Stomach (tissue), 9 donors: ENCODE results near the gene PCLAF. TPM values are rescaled to one million over a fixed set of nuclear protein-coding genes. Genes with fewer than 3 reads are reported as not detected.

Experiments
- DNase-seq, 2 donors: peaks; one replicate each; pipeline versions ENCODE4 v3.0.0 to v3.0.0-alpha.2; 2013 to 2019
- H3K27ac ChIP-seq, 5 donors: fragments of 200-600 bp in 4 of 5; sonication (generic) in 4 of 5; one replicate each; pipeline ENCODE4 v1.5.1; 2013 to 2019; ENCODE audit warnings: mild to moderate bottlenecking in 1 of 5, moderate library complexity in 1 of 5
- H3K27me3 ChIP-seq, 3 donors: fragments of 200-600 bp; sonication (generic); one replicate each; pipeline ENCODE4 v1.5.1; 2017 to 2019; ENCODE audit warnings: mixed run types in 1 of 3
- H3K36me3 ChIP-seq, 4 donors: fragments of 200-600 bp; sonication (generic); 1 replicate in 3 of 4; 2 replicates in 1 of 4; pipeline ENCODE4 v1.5.1; 2016 to 2019
- H3K4me1 ChIP-seq, 4 donors: fragments of 200-600 bp; sonication (generic); one replicate each; pipeline ENCODE4 v1.5.1; 2016 to 2019
- H3K4me3 ChIP-seq, 4 donors: fragments of 200-600 bp; sonication (generic) in 3 of 4; one replicate each; pipeline ENCODE4 v1.5.1; 2016 to 2019; ENCODE audit warnings: mild to moderate bottlenecking in 1 of 4
- H3K9me3 ChIP-seq, 4 donors: fragments of 200-600 bp; sonication (generic); one replicate each; pipeline ENCODE4 v1.5.1; 2016 to 2019
- CTCF ChIP-seq, 7 experiments: fragments of 450-650 bp in 4 of 7; fragments of 200-600 bp in 3 of 7; sonication (generic) in 3 of 7; IDR thresholded peaks; one replicate each; pipeline ENCODE4 v1.5.1; 2016 to 2019; ENCODE audit warnings: antibody characterized with exemption in 7 of 7, control low read depth in 2 of 7, mild to moderate bottlenecking in 1 of 7
- EP300 ChIP-seq: sonication (generic); formaldehyde crosslinking; IDR thresholded peaks from one replicate; pipeline ENCODE4 v1.6.1; 2017; ENCODE audit warnings: antibody characterized with exemption
- POLR2A ChIP-seq, 4 donors: fragments of 450-650 bp; IDR thresholded peaks; one replicate each; pipeline ENCODE4 v1.6.1; 2016; ENCODE audit warnings: antibody characterized with exemption in 4 of 4, control low read depth in 2 of 4, mild to moderate bottlenecking in 1 of 4, moderate library complexity in 1 of 4
- POLR2AphosphoS5 ChIP-seq, 3 donors: sonication (generic); formaldehyde crosslinking; IDR thresholded peaks; one replicate each; pipeline ENCODE4 v1.6.1; 2016; ENCODE audit warnings: antibody characterized with exemption in 3 of 3
- WGBS, 5 donors: extraction: QIAGEN DNeasy Blood & Tissue Kit in 3 of 5; methylation state at CpG; one replicate each; pipeline versions ENCODE4 v1.1.5 to v1.1.7; 2013 to 2018; 5-methylcytosine and 5-hydroxymethylcytosine counted together
- intact Hi-C: fragments of 100-400 bp; cut with DNase I; formaldehyde crosslinking; loops from one replicate; pipeline ENCODE4 v1.15.1; 2023; ENCODE audit warnings: low total_unique reads
- polyA plus RNA-seq, 3 donors: library from polyadenylated mRNA; stranded (reverse); fragments of 200-250 nt; gene quantifications; one replicate each; pipeline ENCODE4 v1.2.3, GENCODE V29; 2013
- total RNA-seq, 5 donors: library from RNA; depleted of rRNA; stranded (reverse); fragments of >200 nt; gene quantifications; one replicate each; pipeline versions ENCODE4 v1.1.0 to v1.2.3, GENCODE V29; 2014 to 2016
- donor health status: healthy with polysubstance abuse.
- donor health status: Bipolar disorder and iron deficiency.
- donor health status: healthy.

Gene PCLAF
- total and polyA plus RNA-seq, 8 donors = 1.3 to 32.5 (median 18.6) TPM; not detected in 3

- Histone ChIP-seq H3K4me1 (peaks cover 0 to 29% (median 7%) of the 10 kb centered on the region in 4 donors), H3K36me3 (peaks cover 7 to 36% (median 20%) of the 10 kb centered on the region in 4 donors), H3K27me3 (no peaks in the 10 kb centered on the region), H3K4me3 (no peak overlapping the region), H3K9me3 (no peaks in the 10 kb centered on the region), H3K27ac (no peak overlapping the region)
- TF ChIP-seq CTCF (IDR thresholded peaks at IDR 0.05) (no peak), EP300 (no peak), POLR2A (IDR thresholded peaks at IDR 0.05) (no peak), POLR2AphosphoS5 (IDR thresholded peaks at IDR 0.05) (no peak)
- intact Hi-C loops = no loop called here
- no peak for DNase-seq
Observed at GRCh38 chr15:64344651-64345294, 36.5 kb downstream of the PCLAF start.

- Histone ChIP-seq H3K27ac (no peak overlapping the region), H3K4me3 (no peak overlapping the region), H3K4me1 (peaks cover 0 to 29% (median 7%) of the 10 kb centered on the region in 4 donors), H3K36me3 (peaks cover 7 to 36% (median 20%) of the 10 kb centered on the region in 4 donors), H3K27me3 (no peaks in the 10 kb centered on the region), H3K9me3 (no peaks in the 10 kb centered on the region)
- DNase-seq = no peak
- TF ChIP-seq POLR2AphosphoS5 (IDR thresholded peaks at IDR 0.05) (no peak), POLR2A (IDR thresholded peaks at IDR 0.05) (no peak), CTCF (IDR thresholded peaks at IDR 0.05) (no peak), EP300 (no peak)
- WGBS, 5 donors = 84 to 95% (median 91%) methylated on average over 2 of the region's 2 CpGs
- intact Hi-C loops = no loop called here
Observed at GRCh38 chr15:64343841-64344240, 37.4 kb downstream of the PCLAF start.

- Histone ChIP-seq H3K36me3 (peaks cover 7 to 30% (median 20%) of the 10 kb centered on the region in 4 donors), H3K27ac (no peak overlapping the region), H3K27me3 (no peaks in the 10 kb centered on the region), H3K9me3 (no peaks in the 10 kb centered on the region), H3K4me3 (no peak overlapping the region), H3K4me1 (peaks cover 0 to 26% (median 7%) of the 10 kb centered on the region in 4 donors)
- TF ChIP-seq POLR2AphosphoS5 (IDR thresholded peaks at IDR 0.05) (no peak), CTCF (IDR thresholded peaks at IDR 0.05) (no peak), EP300 (no peak), POLR2A (IDR thresholded peaks at IDR 0.05) (no peak)
- intact Hi-C loops = no loop called here
- DNase-seq = no peak
Observed at GRCh38 chr15:64343222-64343621, 38.0 kb downstream of the PCLAF start.

GRCh38 chr15:64341961-64342360, 39.3 kb downstream of the PCLAF start:
- WGBS, 5 donors = 77 to 93% (median 91%) methylated on average over 4 of the region's 4 CpGs
- Histone ChIP-seq H3K4me3 (no peak overlapping the region), H3K27ac (no peak overlapping the region), H3K36me3 (peaks cover 7 to 18% (median 11%) of the 10 kb centered on the region in 4 donors), H3K9me3 (no peaks in the 10 kb centered on the region), H3K4me1 (peaks cover 0 to 23% (median 7%) of the 10 kb centered on the region in 4 donors), H3K27me3 (no peaks in the 10 kb centered on the region)
- intact Hi-C loops = no loop called here
- TF ChIP-seq POLR2AphosphoS5 (IDR thresholded peaks at IDR 0.05) = no peak
- no peak for TF ChIP-seq CTCF (IDR thresholded peaks at IDR 0.05)
- no peak for TF ChIP-seq EP300
- no peak for TF ChIP-seq POLR2A (IDR thresholded peaks at IDR 0.05)
- no peak for DNase-seq
